Activated CD8-positive, alpha-beta memory T cell treated with anti-CD3 and anti-CD28 coated beads for 4 hours (primary cell): ENCODE data around the gene CACHD1.
A peak's percentile ranks its signal among the peaks of the same experiment; 100 is the strongest.

Source experiments
- DNase-seq, 2 donors: peaks; one replicate each; pipeline ENCODE4 v3.0.0-alpha.2; 2020; ENCODE audit warnings: low read depth in 2 of 2

Gene CACHD1

GRCh38 chr1:64469977-64470664 lies at the start of gene CACHD1:
Gene CACHD1, plus strand, starts transcription at chr1:64470129. Its CDS starts 616 bp downstream, at chr1:64470745.
- DNase-seq: peak; percentile 19 to 41

- no peak for DNase-seq
Measured at GRCh38 chr1:64421377-64421776, 48.6 kb upstream of the CACHD1 start.

GRCh38 chr1:64423526-64423925 lies 46.4 kb upstream of the CACHD1 start:
- DNase-seq: no peak

GRCh38 chr1:64424412-64424811 lies 45.5 kb upstream of the CACHD1 start:
- no peak for DNase-seq

- DNase-seq: no peak
Measured at GRCh38 chr1:64425521-64425920, 44.4 kb upstream of the CACHD1 start.

- DNase-seq: no peak
Measured at GRCh38 chr1:64426681-64427080, 43.2 kb upstream of the CACHD1 start.

- no peak for DNase-seq
Measured at GRCh38 chr1:64427879-64428278, 42.0 kb upstream of the CACHD1 start.

GRCh38 chr1:64433308-64433707 lies 36.6 kb upstream of the CACHD1 start:
- DNase-seq: no peak

GRCh38 chr1:64433747-64434146 lies 36.2 kb upstream of the CACHD1 start:
- no peak for DNase-seq

GRCh38 chr1:64435000-64435399 lies 34.9 kb upstream of the CACHD1 start:
- DNase-seq: no peak

GRCh38 chr1:64437453-64437852 lies 32.5 kb upstream of the CACHD1 start:
- DNase-seq: no peak

- DNase-seq: no peak
Measured at GRCh38 chr1:64440183-64440826, 29.6 kb upstream of the CACHD1 start.

GRCh38 chr1:64451440-64451839 lies 18.5 kb upstream of the CACHD1 start:
- DNase-seq: no peak

GRCh38 chr1:64453688-64454087 lies 16.2 kb upstream of the CACHD1 start:
- DNase-seq: no peak

GRCh38 chr1:64458915-64459314 lies 11.0 kb upstream of the CACHD1 start:
- DNase-seq: no peak

- no peak for DNase-seq
Measured at GRCh38 chr1:64459743-64460142, 10.2 kb upstream of the CACHD1 start.

GRCh38 chr1:64466033-64466432 lies 3.9 kb upstream of the CACHD1 start:
- no peak for DNase-seq

- no peak for DNase-seq
Measured at GRCh38 chr1:64469116-64469976, 583 bp upstream of the CACHD1 start.

- no peak for DNase-seq
Measured at GRCh38 chr1:64470665-64471217, 812 bp downstream of the CACHD1 start.

GRCh38 chr1:64471218-64472039 lies 1.5 kb downstream of the CACHD1 start:
- no peak for DNase-seq

GRCh38 chr1:64472040-64472376 lies 2.1 kb downstream of the CACHD1 start:
- DNase-seq: no peak

- no peak for DNase-seq
Measured at GRCh38 chr1:64472805-64473204, 2.9 kb downstream of the CACHD1 start.
